Measurements from ENCODE around the gene PDZD2.

PDZD2 gene

GRCh38 chr5:31800351-31800750 lies 161.4 kb downstream of the PDZD2 start:
- no peaks in the 10 kb centered on the region for H3K27me3 ChIP-seq (ENCODE audit: control insufficient read depth, insufficient read depth, low read length, poor library complexity, severe bottlenecking)
- H3K4me1 ChIP-seq (ENCODE audit: control insufficient read depth, insufficient read depth, low read length) = no peaks in the 10 kb centered on the region
- H3K36me3 ChIP-seq (ENCODE audit: control insufficient read depth, insufficient read depth, low read length) = no peaks in the 10 kb centered on the region
- no peak overlapping the region for H3K4me3 ChIP-seq (ENCODE audit: insufficient read depth, low read depth, low read length)
- no peak overlapping the region for H3K27ac ChIP-seq (ENCODE audit: insufficient read depth, low read depth, low read length, poor library complexity, severe bottlenecking)
- WGBS, 2 experiments = 81 to 96% methylated on average over 1 of the region's 1 CpG
- H3K9me3 ChIP-seq (ENCODE audit: control insufficient read depth, low read length) = no peaks in the 10 kb centered on the region

GRCh38 chr5:31805785-31806400 lies 167.0 kb downstream of the PDZD2 start:
- Histone ChIP-seq H3K36me3 (ENCODE audit: control insufficient read depth, insufficient read depth, low read length) (no peaks in the 10 kb centered on the region), H3K27me3 (ENCODE audit: control insufficient read depth, insufficient read depth, low read length, poor library complexity, severe bottlenecking) (no peaks in the 10 kb centered on the region), H3K4me1 (ENCODE audit: control insufficient read depth, insufficient read depth, low read length) (no peaks in the 10 kb centered on the region), H3K4me3 (ENCODE audit: insufficient read depth, low read depth, low read length) (no peak overlapping the region), H3K27ac (ENCODE audit: insufficient read depth, low read depth, low read length, poor library complexity, severe bottlenecking) (no peak overlapping the region), H3K9me3 (ENCODE audit: control insufficient read depth, low read length) (no peaks in the 10 kb centered on the region)
- WGBS, 2 experiments = 90 to 93% methylated on average over 9 of the region's 9 CpGs

GRCh38 chr5:31806561-31806960 lies 167.6 kb downstream of the PDZD2 start:
- Histone ChIP-seq H3K4me1 (ENCODE audit: control insufficient read depth, insufficient read depth, low read length) (no peaks in the 10 kb centered on the region), H3K27ac (ENCODE audit: insufficient read depth, low read depth, low read length, poor library complexity, severe bottlenecking) (no peak overlapping the region), H3K9me3 (ENCODE audit: control insufficient read depth, low read length) (no peaks in the 10 kb centered on the region), H3K36me3 (ENCODE audit: control insufficient read depth, insufficient read depth, low read length) (no peaks in the 10 kb centered on the region), H3K4me3 (ENCODE audit: insufficient read depth, low read depth, low read length) (no peak overlapping the region), H3K27me3 (ENCODE audit: control insufficient read depth, insufficient read depth, low read length, poor library complexity, severe bottlenecking) (no peaks in the 10 kb centered on the region)
- 88 to 95% methylated on average over 6 of the region's 6 CpGs for WGBS, 2 experiments

- Histone ChIP-seq H3K27me3 (ENCODE audit: control insufficient read depth, insufficient read depth, low read length, poor library complexity, severe bottlenecking) (no peaks in the 10 kb centered on the region), H3K4me1 (ENCODE audit: control insufficient read depth, insufficient read depth, low read length) (no peaks in the 10 kb centered on the region), H3K4me3 (ENCODE audit: insufficient read depth, low read depth, low read length) (no peak overlapping the region), H3K36me3 (ENCODE audit: control insufficient read depth, insufficient read depth, low read length) (no peaks in the 10 kb centered on the region), H3K9me3 (ENCODE audit: control insufficient read depth, low read length) (no peaks in the 10 kb centered on the region), H3K27ac (ENCODE audit: insufficient read depth, low read depth, low read length, poor library complexity, severe bottlenecking) (no peak overlapping the region)
- WGBS, 2 experiments = 92 to 94% methylated on average over 11 of the region's 11 CpGs
Measured at GRCh38 chr5:31807789-31808540, 169.0 kb downstream of the PDZD2 start.

- Histone ChIP-seq H3K4me1 (ENCODE audit: control insufficient read depth, insufficient read depth, low read length) (no peaks in the 10 kb centered on the region), H3K27ac (ENCODE audit: insufficient read depth, low read depth, low read length, poor library complexity, severe bottlenecking) (no peak overlapping the region), H3K27me3 (ENCODE audit: control insufficient read depth, insufficient read depth, low read length, poor library complexity, severe bottlenecking) (no peaks in the 10 kb centered on the region), H3K9me3 (ENCODE audit: control insufficient read depth, low read length) (no peaks in the 10 kb centered on the region), H3K36me3 (ENCODE audit: control insufficient read depth, insufficient read depth, low read length) (no peaks in the 10 kb centered on the region), H3K4me3 (ENCODE audit: insufficient read depth, low read depth, low read length) (no peak overlapping the region)
- 63 to 65% methylated on average over 15 of the region's 15 CpGs for WGBS, 2 experiments
Measured at GRCh38 chr5:31809050-31809870, 170.3 kb downstream of the PDZD2 start.

GRCh38 chr5:31811210-31811609 lies 172.3 kb downstream of the PDZD2 start:
- H3K4me1 ChIP-seq (ENCODE audit: control insufficient read depth, insufficient read depth, low read length) = no peaks in the 10 kb centered on the region

GRCh38 chr5:31815376-31815775 lies 176.4 kb downstream of the PDZD2 start:
- 70 to 76% methylated on average over 2 of the region's 3 CpGs for WGBS, 2 experiments
- H3K36me3 ChIP-seq (ENCODE audit: control insufficient read depth, insufficient read depth, low read length) = no peaks in the 10 kb centered on the region
- H3K27me3 ChIP-seq (ENCODE audit: control insufficient read depth, insufficient read depth, low read length, poor library complexity, severe bottlenecking) = no peaks in the 10 kb centered on the region
- H3K9me3 ChIP-seq (ENCODE audit: control insufficient read depth, low read length) = no peaks in the 10 kb centered on the region
- no peak overlapping the region for H3K27ac ChIP-seq (ENCODE audit: insufficient read depth, low read depth, low read length, poor library complexity, severe bottlenecking)
- H3K4me3 ChIP-seq (ENCODE audit: insufficient read depth, low read depth, low read length) = no peak overlapping the region
- no peaks in the 10 kb centered on the region for H3K4me1 ChIP-seq (ENCODE audit: control insufficient read depth, insufficient read depth, low read length)

More at GRCh38 chr5:31811210-31811609, 172.3 kb downstream of the PDZD2 start:
- no peaks in the 10 kb centered on the region for H3K9me3 ChIP-seq (ENCODE audit: control insufficient read depth, low read length)
- H3K36me3 ChIP-seq (ENCODE audit: control insufficient read depth, insufficient read depth, low read length) = no peaks in the 10 kb centered on the region
- 90 to 92% methylated on average over 1 of the region's 1 CpG for WGBS, 2 experiments
- no peak overlapping the region for H3K27ac ChIP-seq (ENCODE audit: insufficient read depth, low read depth, low read length, poor library complexity, severe bottlenecking)
- no peaks in the 10 kb centered on the region for H3K27me3 ChIP-seq (ENCODE audit: control insufficient read depth, insufficient read depth, low read length, poor library complexity, severe bottlenecking)
- H3K4me3 ChIP-seq (ENCODE audit: insufficient read depth, low read depth, low read length) = no peak overlapping the region

- H3K36me3 ChIP-seq (ENCODE audit: control insufficient read depth, insufficient read depth, low read length) = no peaks in the 10 kb centered on the region
- no peaks in the 10 kb centered on the region for H3K27me3 ChIP-seq (ENCODE audit: control insufficient read depth, insufficient read depth, low read length, poor library complexity, severe bottlenecking)
- H3K27ac ChIP-seq (ENCODE audit: insufficient read depth, low read depth, low read length, poor library complexity, severe bottlenecking) = no peak overlapping the region
- H3K4me3 ChIP-seq (ENCODE audit: insufficient read depth, low read depth, low read length) = no peak overlapping the region
- 86 to 94% methylated on average over 4 of the region's 4 CpGs for WGBS, 2 experiments
- H3K4me1 ChIP-seq (ENCODE audit: control insufficient read depth, insufficient read depth, low read length) = no peaks in the 10 kb centered on the region
- H3K9me3 ChIP-seq (ENCODE audit: control insufficient read depth, low read length) = no peaks in the 10 kb centered on the region
Measured at GRCh38 chr5:31819926-31820516, 181.1 kb downstream of the PDZD2 start.

- Histone ChIP-seq H3K9me3 (ENCODE audit: control insufficient read depth, low read length) (peaks cover 2% of the 10 kb centered on the region), H3K27me3 (ENCODE audit: control insufficient read depth, insufficient read depth, low read length, poor library complexity, severe bottlenecking) (no peaks in the 10 kb centered on the region), H3K4me3 (ENCODE audit: insufficient read depth, low read depth, low read length) (no peak overlapping the region), H3K27ac (ENCODE audit: insufficient read depth, low read depth, low read length, poor library complexity, severe bottlenecking) (no peak overlapping the region), H3K36me3 (ENCODE audit: control insufficient read depth, insufficient read depth, low read length) (no peaks in the 10 kb centered on the region), H3K4me1 (ENCODE audit: control insufficient read depth, insufficient read depth, low read length) (no peaks in the 10 kb centered on the region)
- 67 to 84% methylated on average over 2 to 3 of the region's 3 CpGs for WGBS, 2 experiments
Measured at GRCh38 chr5:31823472-31823871, 184.5 kb downstream of the PDZD2 start.
